PC-9 (cell line): ENCODE results near the gene SUSD1. TPM values are rescaled to one million over a fixed set of nuclear protein-coding genes. Genes with fewer than 3 reads are reported as not detected.
A peak's percentile ranks its signal among the peaks of the same experiment; 100 is the strongest.

Source experiments
- BruUV-seq: library from RNA; stranded (reverse); fragments of 400-500 nt; replicated peaks from 2 replicates; lab custom pipeline; 2021; lab: Mats Ljungman, UMichigan
- CTCF ChIA-PET: fragments of 300-600 bp; sonication (Branson Sonifier 250); formaldehyde crosslinking; loops from one replicate; lab custom pipeline; 2022; ENCODE audit warnings: antibody characterized with exemption; lab: Charles Lee
- POLR2A ChIA-PET: fragments of 300-600 bp; sonication (Branson Sonifier 250); formaldehyde crosslinking; loops from one replicate; lab custom pipeline; 2022; ENCODE audit warnings: antibody characterized with exemption; ENCODE audit not compliant: unreplicated experiment; lab: Charles Lee
- DNase-seq, 2 experiments: peaks; one replicate each; pipeline versions ENCODE4 v3.0.0 to v3.0.0-alpha.2; 2015 to 2022; ENCODE audit warnings: mixed read lengths in 1 of 2
- H2AFZ ChIP-seq: fragments of 200-600 bp; sonication (generic); 2 replicates; pipeline ENCODE4 v1.8.1; 2017; ENCODE audit warnings: antibody characterized with exemption
- H3F3A ChIP-seq: fragments of 200-600 bp; sonication (generic); 2 replicates; pipeline ENCODE4 v1.8.1; 2017; ENCODE audit warnings: antibody characterized with exemption, mild to moderate bottlenecking, low read depth; ENCODE audit not compliant: insufficient read depth
- H3K27ac ChIP-seq: fragments of 200-600 bp; sonication (generic); 2 replicates; pipeline ENCODE4 v1.6.1; 2016; ENCODE audit warnings: mixed run types
- H3K27me3 ChIP-seq: fragments of 200-600 bp; sonication (generic); 2 replicates; pipeline ENCODE4 v1.6.1; 2016; ENCODE audit warnings: low read depth, mixed run types; ENCODE audit not compliant: insufficient read depth
- H3K36me3 ChIP-seq: fragments of 200-600 bp; sonication (generic); 2 replicates; pipeline ENCODE4 v1.6.1; 2016; ENCODE audit warnings: low read depth, mixed run types
- H3K4me1 ChIP-seq: fragments of 200-600 bp; sonication (generic); replicated peaks from 2 replicates; pipeline ENCODE4 v1.6.1; 2016; ENCODE audit warnings: mixed run types; ENCODE audit not compliant: insufficient read depth
- H3K4me2 ChIP-seq: fragments of 200-600 bp; sonication (generic); 2 replicates; pipeline ENCODE4 v1.6.1; 2017; ENCODE audit warnings: mixed run types
- H3K4me3 ChIP-seq: fragments of 200-600 bp; sonication (generic); 2 replicates; pipeline ENCODE4 v1.6.1; 2016; ENCODE audit warnings: mixed run types
- H3K79me2 ChIP-seq: fragments of 200-600 bp; sonication (generic); 2 replicates; pipeline ENCODE4 v1.6.1; 2017; ENCODE audit warnings: low read depth, mixed run types
- H3K9me2 ChIP-seq: fragments of 200-600 bp; sonication (generic); 2 replicates; pipeline ENCODE4 v1.8.1; 2017; ENCODE audit warnings: mild to moderate bottlenecking; ENCODE audit not compliant: insufficient read depth
- H3K9me3 ChIP-seq: fragments of 200-600 bp; sonication (generic); 2 replicates; pipeline ENCODE4 v1.8.1; 2016; ENCODE audit warnings: low read depth; ENCODE audit not compliant: insufficient read depth
- H4K20me1 ChIP-seq: fragments of 200-600 bp; sonication (generic); 2 replicates; pipeline ENCODE4 v1.8.1; 2017; ENCODE audit not compliant: insufficient read depth
- CTCF ChIP-seq: fragments of 200-600 bp; sonication (generic); conservative IDR thresholded peaks from 2 replicates; pipeline ENCODE4 v1.6.1; 2017; ENCODE audit warnings: mixed run types, antibody characterized with exemption, mild to moderate bottlenecking, moderate library complexity
- EZH2 ChIP-seq: fragments of 200-600 bp; sonication (generic); IDR thresholded peaks from 2 replicates; pipeline ENCODE4 v1.8.0; 2017; ENCODE audit warnings: antibody characterized with exemption, low read depth
- intact Hi-C: fragments of 100-400 bp; cut with micrococcal nuclease; formaldehyde crosslinking; loops from one replicate; pipeline ENCODE4 v1.10.0; 2022; ENCODE audit not compliant: unreplicated experiment
- total RNA-seq: library from RNA; stranded (reverse); gene quantifications from 2 replicates; pipeline ENCODE4 v1.2.3, GENCODE V29; 2021

SUSD1 gene
- total RNA-seq, 1 experiment from 2014 or later: 23.2 TPM

- no peak for DNase-seq
- Histone ChIP-seq H3K79me2 (no peaks in the 10 kb centered on the region), H3F3A (peaks cover 24% of the 10 kb centered on the region), H3K4me3 (no peak overlapping the region), H3K4me1 (peaks cover 31% of the 10 kb centered on the region), H4K20me1 (no peaks in the 10 kb centered on the region), H3K27ac (peak overlapping the region; percentile 53), H2AFZ (no peak overlapping the region), H3K36me3 (0 out of 2 replicates have a peak, but pooled peaks cover 3% of the 10 kb centered on the region), H3K9me2 (no peaks in the 10 kb centered on the region), H3K27me3 (no peaks in the 10 kb centered on the region), H3K9me3 (0 out of 2 replicates have a peak, but pooled peaks cover 3% of the 10 kb centered on the region), H3K4me2 (peak overlapping the region; percentile 55)
- intact Hi-C loops: no loop called here
- TF ChIP-seq EZH2 (no peak), CTCF (no peak)
- CTCF ChIA-PET: no interaction called here
- POLR2A ChIA-PET: no interaction called here
- BruUV-seq: no TSS peak
These were observed 55.1 kb downstream of the SUSD1 start for GRCh38 chr9:112120030-112120341.

- Histone ChIP-seq H3K27me3 (no peaks in the 10 kb centered on the region), H3K4me2 (peak overlapping the region; percentile 55), H3K4me1 (peaks cover 36% of the 10 kb centered on the region), H3K9me2 (no peaks in the 10 kb centered on the region), H3K36me3 (0 out of 2 replicates have a peak, but pooled peaks cover 3% of the 10 kb centered on the region), H3K79me2 (no peaks in the 10 kb centered on the region), H3F3A (peaks cover 27% of the 10 kb centered on the region), H2AFZ (no peak overlapping the region), H3K27ac (peak overlapping the region; percentile 53), H3K9me3 (0 out of 2 replicates have a peak, but pooled peaks cover 3% of the 10 kb centered on the region), H4K20me1 (no peaks in the 10 kb centered on the region), H3K4me3 (no peak overlapping the region)
- BruUV-seq: no TSS peak
- TF ChIP-seq CTCF: no peak
- no peak for TF ChIP-seq EZH2
- peak; percentile 8 to 79 for DNase-seq
- CTCF ChIA-PET: no interaction called here
- POLR2A ChIA-PET: interaction anchor here (0.6 kb wide), 2 partner anchors 27 to 404 kb away, joined by 3 to 5 read pairs; no protein-coding TSS in a partner anchor
- intact Hi-C loops: loop anchor here (10.0 kb wide), 2 partner anchors 95 to 785 kb away; no protein-coding TSS in a partner anchor
These were observed 55.7 kb downstream of the SUSD1 start for GRCh38 chr9:112119225-112120029.

- 0 out of 2 replicates have a peak, but pooled peaks cover 3% of the 10 kb centered on the region for H3K9me3 ChIP-seq
- intact Hi-C loops: loop anchor here (10.0 kb wide), 2 partner anchors 97 to 787 kb away; no protein-coding TSS in a partner anchor
These were observed 57.1 kb downstream of the SUSD1 start for GRCh38 chr9:112118009-112118408.

More at GRCh38 chr9:112118009-112118408, 57.1 kb downstream of the SUSD1 start:
- Histone ChIP-seq H4K20me1 (no peaks in the 10 kb centered on the region), H3K9me2 (no peaks in the 10 kb centered on the region), H3K4me2 (no peak overlapping the region), H3F3A (peaks cover 41% of the 10 kb centered on the region), H2AFZ (no peak overlapping the region), H3K27ac (no peak overlapping the region), H3K4me1 (peaks cover 51% of the 10 kb centered on the region), H3K27me3 (no peaks in the 10 kb centered on the region), H3K79me2 (no peaks in the 10 kb centered on the region), H3K4me3 (no peak overlapping the region), H3K36me3 (0 out of 2 replicates have a peak, but pooled peaks cover 3% of the 10 kb centered on the region)
- ChIA-PET CTCF (no interaction called here), POLR2A (interaction anchor here (0.7 kb wide), 1 partner anchor 668 kb away, joined by 3 read pairs; no protein-coding TSS in a partner anchor)
- no TSS peak for BruUV-seq
- TF ChIP-seq CTCF (no peak), EZH2 (no peak)
- no peak for DNase-seq
